ENCODE data around the gene CACNG3. TPM values are rescaled to one million over a fixed set of nuclear protein-coding genes. Genes with fewer than 3 reads are reported as not detected.

CACNG3 gene
- total RNA-seq, 1 experiment from 2014 or later: not detected

DNA sequence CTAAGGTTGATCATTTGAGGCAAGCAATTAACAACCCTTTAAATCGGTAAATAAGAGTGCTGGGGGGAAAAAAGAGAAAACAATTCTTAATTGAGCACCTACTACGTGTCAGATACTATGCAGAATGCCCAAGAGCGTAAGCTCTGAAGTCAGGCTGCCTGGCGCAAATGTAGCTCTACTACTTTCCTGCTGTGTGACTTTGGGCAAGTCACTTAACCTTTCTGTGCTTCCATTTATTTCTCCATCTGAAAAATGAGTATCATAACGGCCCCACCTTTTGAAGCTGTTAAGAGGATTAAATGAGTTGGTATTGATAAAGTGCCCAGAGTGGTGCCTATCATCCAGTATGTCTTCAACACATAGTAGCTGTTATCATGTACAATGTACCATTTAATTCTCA, 102.0 kb downstream of the CACNG3 start:
- H3K9me3 ChIP-seq (ENCODE audit: control insufficient read depth, low read depth, low read length): no peaks in the 10 kb centered on the region
- Mint-ChIP-seq H3K4me1 (peaks cover 16 to 20% of the 10 kb centered on the region in 2 experiments), H3K36me3 (ENCODE audit: insufficient read depth in 1 of 3, low read depth in 3 of 3) (no peaks in the 10 kb centered on the region), H3K27ac (no peak overlapping the region), H3K9me3 (no peaks in the 10 kb centered on the region; a peak in 1 of 5 replicates), H3K27me3 (ENCODE audit: low read depth) (peaks cover 24% of the 10 kb centered on the region), H3K4me3 (no peak overlapping the region)
- H3K4ac ChIP-seq (ENCODE audit: low read depth, low read length): no peak overlapping the region
- no peak overlapping the region for H2BK15ac ChIP-seq (ENCODE audit: low read depth, low read length)
- no peak overlapping the region for H2AK5ac ChIP-seq (ENCODE audit: insufficient read length, low read length)
- TF ChIP-seq, protein P1, sequence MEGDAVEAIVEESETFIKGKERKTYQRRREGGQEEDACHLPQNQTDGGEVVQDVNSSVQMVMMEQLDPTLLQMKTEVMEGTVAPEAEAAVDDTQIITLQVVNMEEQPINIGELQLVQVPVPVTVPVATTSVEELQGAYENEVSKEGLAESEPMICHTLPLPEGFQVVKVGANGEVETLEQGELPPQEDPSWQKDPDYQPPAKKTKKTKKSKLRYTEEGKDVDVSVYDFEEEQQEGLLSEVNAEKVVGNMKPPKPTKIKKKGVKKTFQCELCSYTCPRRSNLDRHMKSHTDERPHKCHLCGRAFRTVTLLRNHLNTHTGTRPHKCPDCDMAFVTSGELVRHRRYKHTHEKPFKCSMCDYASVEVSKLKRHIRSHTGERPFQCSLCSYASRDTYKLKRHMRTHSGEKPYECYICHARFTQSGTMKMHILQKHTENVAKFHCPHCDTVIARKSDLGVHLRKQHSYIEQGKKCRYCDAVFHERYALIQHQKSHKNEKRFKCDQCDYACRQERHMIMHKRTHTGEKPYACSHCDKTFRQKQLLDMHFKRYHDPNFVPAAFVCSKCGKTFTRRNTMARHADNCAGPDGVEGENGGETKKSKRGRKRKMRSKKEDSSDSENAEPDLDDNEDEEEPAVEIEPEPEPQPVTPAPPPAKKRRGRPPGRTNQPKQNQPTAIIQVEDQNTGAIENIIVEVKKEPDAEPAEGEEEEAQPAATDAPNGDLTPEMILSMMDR (conservative IDR thresholded peaks at IDR 0.05): no peak
- no peak overlapping the region for H2BK120ac ChIP-seq (ENCODE audit: low read depth, low read length, poor library complexity, severe bottlenecking)
- H3K4me2 ChIP-seq (ENCODE audit: insufficient read depth, insufficient read length, low read length): no peak overlapping the region
- no peak overlapping the region for H3K14ac ChIP-seq (ENCODE audit: insufficient read depth, low read length)
- H4K5ac ChIP-seq (ENCODE audit: insufficient read length, low read depth, low read length): no peak overlapping the region
- H4K20me1 ChIP-seq (ENCODE audit: control insufficient read depth, insufficient read depth, insufficient read length): no peaks in the 10 kb centered on the region
- H3K23ac ChIP-seq (ENCODE audit: insufficient read length, low read depth, low read length): no peak overlapping the region
- H2AFZ ChIP-seq (ENCODE audit: low read length): no peak overlapping the region
- H3K79me2 ChIP-seq (ENCODE audit: insufficient read depth, low read length): no peaks in the 10 kb centered on the region
- H2BK5ac ChIP-seq (ENCODE audit: insufficient read length, low read length): no peak overlapping the region
- H3K23me2 ChIP-seq (ENCODE audit: insufficient read length, low read depth, low read length, poor library complexity, severe bottlenecking): no peaks in the 10 kb centered on the region
- no peaks in the 10 kb centered on the region for H3K79me1 ChIP-seq (ENCODE audit: insufficient read depth, low read depth, low read length, poor library complexity, severe bottlenecking)
- H3K4me1 ChIP-seq (ENCODE audit: insufficient read depth, low read length): peaks cover 2% of the 10 kb centered on the region; the same call in 1 of the 2 replicates
- no peak for DNase-seq
- H3K27ac ChIP-seq (ENCODE audit: insufficient read length, low read depth, low read length): no peak overlapping the region
- H3K56ac ChIP-seq (ENCODE audit: insufficient read length, low read depth, low read length): no peak overlapping the region
- H3K18ac ChIP-seq (ENCODE audit: insufficient read length, low read depth, low read length): no peak overlapping the region
- no peak overlapping the region for H4K8ac ChIP-seq (replicated peaks; ENCODE audit: insufficient read length, low read depth, low read length)
- H4K91ac ChIP-seq (ENCODE audit: insufficient read length, low read depth, low read length): no peak overlapping the region
- H3K9ac ChIP-seq (ENCODE audit: extremely low read depth, insufficient read length, low read length): no peak overlapping the region
- H2BK20ac ChIP-seq (ENCODE audit: low read depth, low read length, poor library complexity, severe bottlenecking): no peak overlapping the region
- no peak overlapping the region for H2BK12ac ChIP-seq (ENCODE audit: insufficient read length, low read depth, low read length)
- WGBS (ENCODE audit: extremely low coverage, insufficient read length, low lambda C conversion rate): no CpG with 5 or more reads among the region's 5 CpGs
- no peaks in the 10 kb centered on the region for H3K27me3 ChIP-seq (ENCODE audit: insufficient read depth, low read length)
- H3T11ph ChIP-seq (ENCODE audit: low read length): no peak overlapping the region
